ENCODE data around the gene ACAP1. TPM values are rescaled to one million over a fixed set of nuclear protein-coding genes. Genes with fewer than 3 reads are reported as not detected.

The ACAP1 gene
- total RNA-seq, 1 experiment from 2014 or later: 2.7 TPM

- in situ Hi-C loops (cut with HindIII; ENCODE audit: low pct_unique_long_range_greater_than_20kb, low sequenced_read_pairs) (no loop called here), intact Hi-C loops (cut with micrococcal nuclease; ENCODE audit: unreplicated experiment) (no loop called here)
- peak overlapping the region; percentile 73; the same call in 1 of the 2 replicates for H3K27ac ChIP-seq (ENCODE audit: low read length)
- no peaks in the 10 kb centered on the region for H3K9me3 ChIP-seq (ENCODE audit: control insufficient read depth, insufficient read depth, low read depth, low read length)
- no TSS peak for BruUV-seq (replicated peaks)
- no peaks in the 10 kb centered on the region for H3K36me3 ChIP-seq (ENCODE audit: control insufficient read depth, insufficient read depth, low read length)
- peak overlapping the region; percentile 71 to 82 for H3K4me3 ChIP-seq (ENCODE audit: low read depth in 2 of 2, low read length in 2 of 2)
- CTCF ChIA-PET: no interaction called here
- no peaks in the 10 kb centered on the region for H3K27me3 ChIP-seq (ENCODE audit: control insufficient read depth, insufficient read depth, low read length)
- POLR2A ChIA-PET: no interaction called here
- no peaks in the 10 kb centered on the region for H3K4me1 ChIP-seq (ENCODE audit: control insufficient read depth, insufficient read depth, low read length)
- no peak for ATAC-seq
- DNase-seq (ENCODE audit: low read depth, low spot score): no peak
- TF ChIP-seq REST (IDR thresholded peaks at IDR 0.05; ENCODE audit: insufficient read depth in 1 of 2, low read depth in 2 of 2, low read length in 1 of 2) (no peak), POLR2AphosphoS5 (IDR thresholded peaks at IDR 0.05; ENCODE audit: low read depth, low read length) (no peak), TCF7L2 (IDR thresholded peaks at IDR 0.05; ENCODE audit: low read depth, low read length) (no peak), SIN3A (IDR thresholded peaks at IDR 0.05; ENCODE audit: borderline replicate concordance, insufficient read depth, low read depth, low read length) (no peak)
- TF ChIP-seq, protein P1, sequence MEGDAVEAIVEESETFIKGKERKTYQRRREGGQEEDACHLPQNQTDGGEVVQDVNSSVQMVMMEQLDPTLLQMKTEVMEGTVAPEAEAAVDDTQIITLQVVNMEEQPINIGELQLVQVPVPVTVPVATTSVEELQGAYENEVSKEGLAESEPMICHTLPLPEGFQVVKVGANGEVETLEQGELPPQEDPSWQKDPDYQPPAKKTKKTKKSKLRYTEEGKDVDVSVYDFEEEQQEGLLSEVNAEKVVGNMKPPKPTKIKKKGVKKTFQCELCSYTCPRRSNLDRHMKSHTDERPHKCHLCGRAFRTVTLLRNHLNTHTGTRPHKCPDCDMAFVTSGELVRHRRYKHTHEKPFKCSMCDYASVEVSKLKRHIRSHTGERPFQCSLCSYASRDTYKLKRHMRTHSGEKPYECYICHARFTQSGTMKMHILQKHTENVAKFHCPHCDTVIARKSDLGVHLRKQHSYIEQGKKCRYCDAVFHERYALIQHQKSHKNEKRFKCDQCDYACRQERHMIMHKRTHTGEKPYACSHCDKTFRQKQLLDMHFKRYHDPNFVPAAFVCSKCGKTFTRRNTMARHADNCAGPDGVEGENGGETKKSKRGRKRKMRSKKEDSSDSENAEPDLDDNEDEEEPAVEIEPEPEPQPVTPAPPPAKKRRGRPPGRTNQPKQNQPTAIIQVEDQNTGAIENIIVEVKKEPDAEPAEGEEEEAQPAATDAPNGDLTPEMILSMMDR (IDR thresholded peaks at IDR 0.05): no peak
These were observed 56.6 kb downstream of the ACAP1 start for GRCh38 chr17:7392696-7393612.

DNA sequence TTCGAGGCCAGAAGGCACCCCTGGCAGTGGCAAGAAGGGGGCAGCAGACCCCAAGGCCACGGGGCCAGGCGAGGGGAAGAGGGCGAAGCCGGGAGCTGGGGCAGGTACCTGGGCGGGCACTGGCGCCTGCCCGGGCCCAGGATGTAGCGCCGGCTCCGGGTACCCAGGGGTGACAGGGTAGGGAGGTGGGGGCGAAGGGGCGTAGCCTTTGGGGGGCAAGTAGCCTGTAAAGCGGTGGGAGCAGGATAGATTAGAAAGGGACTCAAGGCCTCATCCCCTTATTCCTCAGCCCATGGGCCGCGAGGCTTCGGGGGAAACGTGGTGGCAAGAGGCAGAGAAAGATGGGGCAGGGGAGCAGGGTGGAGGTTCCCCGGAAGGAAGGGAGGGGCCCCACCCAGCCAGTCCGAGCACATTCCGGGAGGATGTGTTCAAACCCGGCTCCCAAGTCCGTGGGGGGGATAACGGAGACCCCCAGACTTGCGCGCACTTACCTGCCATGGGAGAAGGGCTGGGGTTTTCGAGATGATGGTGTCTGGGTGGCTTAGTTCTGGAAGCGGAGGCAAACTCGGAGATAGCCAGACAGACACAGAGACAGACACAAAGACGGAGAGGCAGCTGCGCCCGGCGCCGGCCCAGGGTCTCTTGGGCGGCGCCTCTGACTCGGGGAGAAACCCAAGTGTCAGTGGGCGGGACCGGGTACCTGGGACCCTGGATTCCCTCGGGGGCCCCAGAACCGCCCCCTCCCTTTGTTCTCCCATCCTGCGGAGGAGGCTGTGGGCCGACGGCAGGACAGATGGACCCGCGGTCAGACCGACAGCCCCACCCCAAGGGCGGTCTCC, 57.5 kb downstream of the ACAP1 start:
- DNase-seq (ENCODE audit: low read depth, low spot score): no peak
- in situ Hi-C loops (cut with HindIII; ENCODE audit: low pct_unique_long_range_greater_than_20kb, low sequenced_read_pairs): no loop called here

More for the DNA sequence above, 57.5 kb downstream of the ACAP1 start:
- TF ChIP-seq SIN3A (IDR thresholded peaks at IDR 0.05; ENCODE audit: borderline replicate concordance, insufficient read depth, low read depth, low read length): 0 out of 2 replicates have a peak, but pooled peaks have one; percentile 49
- no peak for TF ChIP-seq REST (IDR thresholded peaks at IDR 0.05; ENCODE audit: insufficient read depth in 1 of 2, low read depth in 2 of 2, low read length in 1 of 2)
- CTCF ChIA-PET: interaction anchor here (0.7 kb wide), 1 partner anchor 38 kb away, joined by 4 read pairs; no protein-coding TSS in a partner anchor
- Histone ChIP-seq H3K4me1 (ENCODE audit: control insufficient read depth, insufficient read depth, low read length) (no peaks in the 10 kb centered on the region), H3K4me3 (ENCODE audit: low read depth in 2 of 2, low read length in 2 of 2) (peak overlapping the region; percentile 71 to 82), H3K27me3 (ENCODE audit: control insufficient read depth, insufficient read depth, low read length) (no peaks in the 10 kb centered on the region), H3K27ac (ENCODE audit: low read length) (peak overlapping the region; percentile 73), H3K36me3 (ENCODE audit: control insufficient read depth, insufficient read depth, low read length) (no peaks in the 10 kb centered on the region), H3K9me3 (ENCODE audit: control insufficient read depth, insufficient read depth, low read depth, low read length) (no peaks in the 10 kb centered on the region)
- BruUV-seq (replicated peaks): no TSS peak
- ATAC-seq: peak; percentile 52
- POLR2A ChIA-PET: interaction anchor here (0.6 kb wide), 2 partner anchors 12 to 42 kb away, joined by 3 read pairs; partner anchors contain the start of gene TMEM102
- intact Hi-C loops (cut with micrococcal nuclease; ENCODE audit: unreplicated experiment): no loop called here
